ENCODE results near the gene HOXB3. TPM values are rescaled to one million over a fixed set of nuclear protein-coding genes. Genes with fewer than 3 reads are reported as not detected.
A peak's percentile ranks its signal among the peaks of the same experiment; 100 is the strongest.

The HOXB3 gene
- total and polyA plus RNA-seq, 2 of the 13 experiments (the other 11 are each of a cell fraction or from before 2014, with no cell fraction given) = not detected

DNA sequence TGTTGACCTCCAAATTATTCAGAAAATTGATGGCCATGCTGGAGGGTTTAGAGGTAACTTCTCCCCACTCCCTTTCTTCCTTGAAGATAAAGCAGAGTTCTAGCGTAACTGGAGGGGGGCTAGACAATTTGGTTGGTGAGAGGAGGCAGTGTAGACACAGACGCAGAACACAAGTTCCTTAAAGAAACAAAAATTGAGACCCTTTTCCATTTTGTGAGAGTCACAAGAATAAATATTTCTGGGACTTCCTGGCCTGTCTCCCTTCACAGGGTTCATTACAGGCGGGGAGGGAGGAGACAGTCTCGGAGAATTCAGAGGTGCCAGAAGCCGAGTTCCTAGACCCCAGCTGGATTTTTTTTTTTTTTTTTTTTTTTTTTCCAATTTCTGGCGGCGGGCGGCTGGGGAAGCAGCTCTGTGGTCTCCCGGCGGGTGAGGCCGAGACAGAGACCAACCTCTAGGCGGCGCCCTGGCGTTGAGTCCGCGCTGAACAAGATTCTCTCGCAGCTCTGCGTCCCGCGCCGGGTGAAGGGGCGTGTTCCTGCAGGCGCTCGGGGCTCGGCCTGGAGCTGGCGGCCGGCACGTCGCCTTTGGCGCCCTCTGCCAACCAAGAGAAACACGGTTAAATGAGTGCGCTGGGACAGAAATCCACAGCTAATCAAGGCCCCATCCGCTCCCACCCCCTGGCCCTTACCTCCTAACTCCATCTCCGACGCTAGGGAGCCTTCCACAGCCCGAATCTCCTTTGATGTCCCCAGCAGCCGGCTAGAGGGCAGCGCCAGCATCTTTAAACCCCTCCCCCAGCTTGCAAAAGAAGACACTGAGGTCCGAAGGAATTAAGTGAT, 46.4 kb upstream of the HOXB3 start (continued):
- TF ChIP-seq, protein P1, sequence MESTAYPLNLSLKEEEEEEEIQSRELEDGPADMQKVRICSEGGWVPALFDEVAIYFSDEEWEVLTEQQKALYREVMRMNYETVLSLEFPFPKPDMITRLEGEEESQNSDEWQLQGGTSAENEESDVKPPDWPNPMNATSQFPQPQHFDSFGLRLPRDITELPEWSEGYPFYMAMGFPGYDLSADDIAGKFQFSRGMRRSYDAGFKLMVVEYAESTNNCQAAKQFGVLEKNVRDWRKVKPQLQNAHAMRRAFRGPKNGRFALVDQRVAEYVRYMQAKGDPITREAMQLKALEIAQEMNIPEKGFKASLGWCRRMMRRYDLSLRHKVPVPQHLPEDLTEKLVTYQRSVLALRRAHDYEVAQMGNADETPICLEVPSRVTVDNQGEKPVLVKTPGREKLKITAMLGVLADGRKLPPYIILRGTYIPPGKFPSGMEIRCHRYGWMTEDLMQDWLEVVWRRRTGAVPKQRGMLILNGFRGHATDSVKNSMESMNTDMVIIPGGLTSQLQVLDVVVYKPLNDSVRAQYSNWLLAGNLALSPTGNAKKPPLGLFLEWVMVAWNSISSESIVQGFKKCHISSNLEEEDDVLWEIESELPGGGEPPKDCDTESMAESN (CRISPR knock-in tag; conservative IDR thresholded peaks at IDR 0.05) = 0 out of 2 replicates have a peak, but pooled peaks have one; percentile 35
- peak; percentile 40; the same call in 1 of the 2 replicates for TF ChIP-seq THAP11 (CRISPR knock-in tag; IDR thresholded peaks at IDR 0.05)
- no peak for TF ChIP-seq SOX6 (IDR thresholded peaks at IDR 0.05)
- TF ChIP-seq SOX6 (CRISPR knock-in tag; IDR thresholded peaks at IDR 0.05) = no peak
- TF ChIP-seq KDM1A (CRISPR knock-in tag; IDR thresholded peaks at IDR 0.05) = no peak
- TF ChIP-seq, protein P2, sequence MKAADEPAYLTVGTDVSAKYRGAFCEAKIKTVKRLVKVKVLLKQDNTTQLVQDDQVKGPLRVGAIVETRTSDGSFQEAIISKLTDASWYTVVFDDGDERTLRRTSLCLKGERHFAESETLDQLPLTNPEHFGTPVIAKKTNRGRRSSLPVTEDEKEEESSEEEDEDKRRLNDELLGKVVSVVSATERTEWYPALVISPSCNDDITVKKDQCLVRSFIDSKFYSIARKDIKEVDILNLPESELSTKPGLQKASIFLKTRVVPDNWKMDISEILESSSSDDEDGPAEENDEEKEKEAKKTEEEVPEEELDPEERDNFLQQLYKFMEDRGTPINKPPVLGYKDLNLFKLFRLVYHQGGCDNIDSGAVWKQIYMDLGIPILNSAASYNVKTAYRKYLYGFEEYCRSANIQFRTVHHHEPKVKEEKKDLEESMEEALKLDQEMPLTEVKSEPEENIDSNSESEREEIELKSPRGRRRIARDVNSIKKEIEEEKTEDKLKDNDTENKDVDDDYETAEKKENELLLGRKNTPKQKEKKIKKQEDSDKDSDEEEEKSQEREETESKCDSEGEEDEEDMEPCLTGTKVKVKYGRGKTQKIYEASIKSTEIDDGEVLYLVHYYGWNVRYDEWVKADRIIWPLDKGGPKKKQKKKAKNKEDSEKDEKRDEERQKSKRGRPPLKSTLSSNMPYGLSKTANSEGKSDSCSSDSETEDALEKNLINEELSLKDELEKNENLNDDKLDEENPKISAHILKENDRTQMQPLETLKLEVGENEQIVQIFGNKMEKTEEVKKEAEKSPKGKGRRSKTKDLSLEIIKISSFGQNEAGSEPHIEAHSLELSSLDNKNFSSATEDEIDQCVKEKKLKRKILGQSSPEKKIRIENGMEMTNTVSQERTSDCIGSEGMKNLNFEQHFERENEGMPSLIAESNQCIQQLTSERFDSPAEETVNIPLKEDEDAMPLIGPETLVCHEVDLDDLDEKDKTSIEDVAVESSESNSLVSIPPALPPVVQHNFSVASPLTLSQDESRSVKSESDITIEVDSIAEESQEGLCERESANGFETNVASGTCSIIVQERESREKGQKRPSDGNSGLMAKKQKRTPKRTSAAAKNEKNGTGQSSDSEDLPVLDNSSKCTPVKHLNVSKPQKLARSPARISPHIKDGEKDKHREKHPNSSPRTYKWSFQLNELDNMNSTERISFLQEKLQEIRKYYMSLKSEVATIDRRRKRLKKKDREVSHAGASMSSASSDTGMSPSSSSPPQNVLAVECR (CRISPR knock-in tag; IDR thresholded peaks at IDR 0.05; ENCODE audit: borderline replicate concordance) = peak; percentile 30; the same call in 1 of the 2 replicates
- 0 out of 2 replicates have a peak, but pooled peaks have one; percentile 14 for TF ChIP-seq TAF1 (CRISPR knock-in tag; IDR thresholded peaks at IDR 0.05)
- TF ChIP-seq ARID5B (CRISPR knock-in tag; IDR thresholded peaks at IDR 0.05) = peak; percentile 33; the same call in 1 of the 2 replicates
- TF ChIP-seq, protein P3, sequence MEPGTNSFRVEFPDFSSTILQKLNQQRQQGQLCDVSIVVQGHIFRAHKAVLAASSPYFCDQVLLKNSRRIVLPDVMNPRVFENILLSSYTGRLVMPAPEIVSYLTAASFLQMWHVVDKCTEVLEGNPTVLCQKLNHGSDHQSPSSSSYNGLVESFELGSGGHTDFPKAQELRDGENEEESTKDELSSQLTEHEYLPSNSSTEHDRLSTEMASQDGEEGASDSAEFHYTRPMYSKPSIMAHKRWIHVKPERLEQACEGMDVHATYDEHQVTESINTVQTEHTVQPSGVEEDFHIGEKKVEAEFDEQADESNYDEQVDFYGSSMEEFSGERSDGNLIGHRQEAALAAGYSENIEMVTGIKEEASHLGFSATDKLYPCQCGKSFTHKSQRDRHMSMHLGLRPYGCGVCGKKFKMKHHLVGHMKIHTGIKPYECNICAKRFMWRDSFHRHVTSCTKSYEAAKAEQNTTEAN (CRISPR knock-in tag; conservative IDR thresholded peaks at IDR 0.05) = peak; percentile 75; the same call in 1 of the 2 replicates
- 0 out of 2 replicates have a peak, but pooled peaks have one; percentile 67 for TF ChIP-seq ZFP90 (CRISPR knock-in tag; IDR thresholded peaks at IDR 0.05; ENCODE audit: borderline replicate concordance)
- TF ChIP-seq, protein P4, sequence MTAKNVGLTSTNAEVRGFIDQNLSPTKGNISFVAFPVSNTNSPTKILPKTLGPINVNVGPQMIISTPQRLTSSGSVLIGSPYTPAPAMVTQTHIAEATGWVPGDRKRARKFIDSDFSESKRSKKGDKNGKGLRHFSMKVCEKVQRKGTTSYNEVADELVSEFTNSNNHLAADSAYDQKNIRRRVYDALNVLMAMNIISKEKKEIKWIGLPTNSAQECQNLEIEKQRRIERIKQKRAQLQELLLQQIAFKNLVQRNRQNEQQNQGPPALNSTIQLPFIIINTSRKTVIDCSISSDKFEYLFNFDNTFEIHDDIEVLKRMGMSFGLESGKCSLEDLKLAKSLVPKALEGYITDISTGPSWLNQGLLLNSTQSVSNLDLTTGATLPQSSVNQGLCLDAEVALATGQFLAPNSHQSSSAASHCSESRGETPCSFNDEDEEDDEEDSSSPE (CRISPR knock-in tag; IDR thresholded peaks at IDR 0.05) = peak; percentile 81
- peak; percentile 64; the same call in 1 of the 2 replicates for TF ChIP-seq ZNF556 (CRISPR knock-in tag; IDR thresholded peaks at IDR 0.05; ENCODE audit: borderline replicate concordance)
- TF ChIP-seq ZBTB20 (CRISPR knock-in tag; IDR thresholded peaks at IDR 0.05; ENCODE audit: borderline replicate concordance, low read depth) = 0 out of 2 replicates have a peak, but pooled peaks have one; percentile 38
- TF ChIP-seq SPEN (CRISPR knock-in tag; IDR thresholded peaks at IDR 0.05; ENCODE audit: low read depth) = peak; percentile 75
- no peak for TF ChIP-seq ZNF333 (CRISPR knock-in tag; IDR thresholded peaks at IDR 0.05; ENCODE audit: borderline replicate concordance)
